Memory B cell (primary cell): Measurements from ENCODE around the gene COG5.

Experiments used
- ATAC-seq: fragments of 150-1000 bp; cut with Tn5 transposase; 2 replicates; pipeline ENCODE4 v1.10.0; 2021; ENCODE audit warnings: low read depth, mild to moderate bottlenecking, moderate library complexity
- DNase-seq, 2 donors: peaks; one replicate each; pipeline ENCODE4 v3.0.0; 2022; ENCODE audit warnings: low spot score in 2 of 2
- H3K27ac Mint-ChIP-seq: one replicate; pipeline ENCODE4 v1.8.0; 2022; ENCODE audit warnings: mild to moderate bottlenecking, moderate library complexity, mixed read lengths
- H3K27me3 Mint-ChIP-seq: one replicate; pipeline ENCODE4 v1.8.0; 2022; ENCODE audit warnings: mixed read lengths
- H3K36me3 Mint-ChIP-seq: one replicate; pipeline ENCODE4 v1.8.0; 2022; ENCODE audit warnings: mild to moderate bottlenecking, mixed read lengths
- H3K4me1 Mint-ChIP-seq: one replicate; pipeline ENCODE4 v1.8.0; 2022; ENCODE audit warnings: mixed read lengths
- H3K4me3 Mint-ChIP-seq: one replicate; pipeline ENCODE4 v1.8.0; 2022; ENCODE audit warnings: mild to moderate bottlenecking, moderate library complexity, mixed read lengths
- H3K9me3 Mint-ChIP-seq: one replicate; pipeline ENCODE4 v1.8.0; 2022; ENCODE audit warnings: mixed read lengths

The COG5 gene

GRCh38 chr7:107479303-107479702 is 84.4 kb downstream of the COG5 start:
- peaks cover 7% of the 10 kb centered on the region for H3K4me1 Mint-ChIP-seq
- H3K27me3 Mint-ChIP-seq = no peaks in the 10 kb centered on the region
- ATAC-seq = no peak
- H3K36me3 Mint-ChIP-seq = peaks cover 2% of the 10 kb centered on the region
- DNase-seq = no peak
- no peaks in the 10 kb centered on the region for H3K9me3 Mint-ChIP-seq
- H3K27ac Mint-ChIP-seq = no peak overlapping the region
- H3K4me3 Mint-ChIP-seq = no peak overlapping the region

GRCh38 chr7:107474104-107474521 is 89.6 kb downstream of the COG5 start:
- Mint-ChIP-seq H3K27me3 (no peaks in the 10 kb centered on the region), H3K36me3 (peaks cover under 1% of the 10 kb centered on the region), H3K9me3 (no peaks in the 10 kb centered on the region), H3K4me1 (peaks cover 8% of the 10 kb centered on the region), H3K4me3 (no peak overlapping the region), H3K27ac (no peak overlapping the region)
- ATAC-seq (no peak), DNase-seq (no peak)

GRCh38 chr7:107472116-107472515 is 91.6 kb downstream of the COG5 start:
- H3K36me3 Mint-ChIP-seq = no peaks in the 10 kb centered on the region
- no peaks in the 10 kb centered on the region for H3K27me3 Mint-ChIP-seq

GRCh38 chr7:107471292-107472070 is 92.2 kb downstream of the COG5 start:
- DNase-seq = no peak
- no peaks in the 10 kb centered on the region for H3K27me3 Mint-ChIP-seq
- no peak overlapping the region for H3K4me3 Mint-ChIP-seq
- H3K4me1 Mint-ChIP-seq = peaks cover 11% of the 10 kb centered on the region
- ATAC-seq = no peak
- no peaks in the 10 kb centered on the region for H3K36me3 Mint-ChIP-seq
- H3K27ac Mint-ChIP-seq = no peak overlapping the region
- H3K9me3 Mint-ChIP-seq = no peaks in the 10 kb centered on the region

More at GRCh38 chr7:107472116-107472515, 91.6 kb downstream of the COG5 start:
- no peaks in the 10 kb centered on the region for H3K9me3 Mint-ChIP-seq
- no peak for ATAC-seq
- DNase-seq = no peak
- no peak overlapping the region for H3K27ac Mint-ChIP-seq
- H3K4me3 Mint-ChIP-seq = no peak overlapping the region
- peaks cover 11% of the 10 kb centered on the region for H3K4me1 Mint-ChIP-seq

GRCh38 chr7:107469929-107470328 is 93.8 kb downstream of the COG5 start, which contains the start of gene GPR22:
GPR22 (plus strand) TSS chr7:107470057; CDS start chr7:107474061, 4,004 bp downstream.
- DNase-seq = no peak
- no peak within 1 kb of the TSS for H3K4me3 Mint-ChIP-seq
- ATAC-seq = no peak
- H3K9me3 Mint-ChIP-seq = no peaks in the 10 kb centered on the region
- no peaks in the 10 kb centered on the region for H3K36me3 Mint-ChIP-seq
- H3K4me1 Mint-ChIP-seq = peaks cover 11% of the 10 kb centered on the region
- no peaks in the 10 kb centered on the region for H3K27me3 Mint-ChIP-seq
- no peak within 1 kb of the TSS for H3K27ac Mint-ChIP-seq

- Mint-ChIP-seq H3K9me3 (no peaks in the 10 kb centered on the region), H3K27me3 (no peaks in the 10 kb centered on the region), H3K4me1 (peaks cover 9% of the 10 kb centered on the region), H3K4me3 (no peak overlapping the region), H3K36me3 (no peaks in the 10 kb centered on the region), H3K27ac (no peak overlapping the region)
- no peak for ATAC-seq
- no peak for DNase-seq
Observed at GRCh38 chr7:107468824-107469223, 94.9 kb downstream of the COG5 start.

- DNase-seq (no peak), ATAC-seq (no peak)
- Mint-ChIP-seq H3K36me3 (no peaks in the 10 kb centered on the region), H3K4me3 (no peak overlapping the region), H3K27me3 (no peaks in the 10 kb centered on the region), H3K27ac (no peak overlapping the region), H3K4me1 (peaks cover 9% of the 10 kb centered on the region), H3K9me3 (no peaks in the 10 kb centered on the region)
Observed at GRCh38 chr7:107467972-107468371, 95.7 kb downstream of the COG5 start.

- no peak overlapping the region for H3K4me3 Mint-ChIP-seq
- no peaks in the 10 kb centered on the region for H3K9me3 Mint-ChIP-seq
- H3K27me3 Mint-ChIP-seq = no peaks in the 10 kb centered on the region
- H3K36me3 Mint-ChIP-seq = no peaks in the 10 kb centered on the region
- ATAC-seq (no peak), DNase-seq (no peak)
- peak overlapping the region; percentile 9 for H3K27ac Mint-ChIP-seq
- peaks cover 3% of the 10 kb centered on the region for H3K4me1 Mint-ChIP-seq
Observed at GRCh38 chr7:107464666-107465226, 99.0 kb downstream of the COG5 start.

- Mint-ChIP-seq H3K27ac (no peak overlapping the region), H3K9me3 (no peaks in the 10 kb centered on the region)
- peak; percentile 87 for ATAC-seq
Observed at GRCh38 chr7:107463139-107464078, 100.3 kb downstream of the COG5 start.

GRCh38 chr7:107461938-107462533 is 101.7 kb downstream of the COG5 start:
- H3K4me1 Mint-ChIP-seq = no peaks in the 10 kb centered on the region
- H3K27ac Mint-ChIP-seq = no peak overlapping the region
- ATAC-seq = no peak
- no peaks in the 10 kb centered on the region for H3K27me3 Mint-ChIP-seq
- no peak overlapping the region for H3K4me3 Mint-ChIP-seq
- no peak for DNase-seq
- peaks cover 17% of the 10 kb centered on the region for H3K36me3 Mint-ChIP-seq
- H3K9me3 Mint-ChIP-seq = peaks cover 2% of the 10 kb centered on the region

More at GRCh38 chr7:107463139-107464078, 100.3 kb downstream of the COG5 start:
- Mint-ChIP-seq H3K36me3 (peaks cover 8% of the 10 kb centered on the region), H3K27me3 (no peaks in the 10 kb centered on the region), H3K4me1 (peaks cover 3% of the 10 kb centered on the region), H3K4me3 (no peak overlapping the region)
- peak; percentile 35 to 40 for DNase-seq

GRCh38 chr7:107453388-107453787 is 110.3 kb downstream of the COG5 start:
- Mint-ChIP-seq H3K27ac (no peak overlapping the region), H3K36me3 (peaks cover 40% of the 10 kb centered on the region), H3K9me3 (peaks cover 2% of the 10 kb centered on the region), H3K4me1 (peaks cover 8% of the 10 kb centered on the region), H3K27me3 (no peaks in the 10 kb centered on the region), H3K4me3 (no peak overlapping the region)
- ATAC-seq (no peak), DNase-seq (no peak)

- H3K4me3 Mint-ChIP-seq = no peak overlapping the region
- peaks cover 32% of the 10 kb centered on the region for H3K36me3 Mint-ChIP-seq
- no peak for ATAC-seq
- no peak for DNase-seq
- no peak overlapping the region for H3K27ac Mint-ChIP-seq
- no peaks in the 10 kb centered on the region for H3K27me3 Mint-ChIP-seq
- peaks cover 10% of the 10 kb centered on the region for H3K4me1 Mint-ChIP-seq
- no peaks in the 10 kb centered on the region for H3K9me3 Mint-ChIP-seq
Observed at GRCh38 chr7:107450970-107451369, 112.8 kb downstream of the COG5 start.

- DNase-seq = no peak
- Mint-ChIP-seq H3K27ac (no peak overlapping the region), H3K4me3 (no peak overlapping the region), H3K4me1 (peaks cover 6% of the 10 kb centered on the region), H3K36me3 (peaks cover 22% of the 10 kb centered on the region), H3K9me3 (no peaks in the 10 kb centered on the region), H3K27me3 (no peaks in the 10 kb centered on the region)
- no peak for ATAC-seq
Observed at GRCh38 chr7:107446988-107447387, 116.7 kb downstream of the COG5 start.
